Muscle layer of duodenum (tissue), 2 donors: Measurements from ENCODE around the gene FOSL1.
"Not testable (repeated sequence)": the region's sequence is repeated elsewhere in the genome, so short reads cannot be mapped to it uniquely, and the experiment has no call there.

Experiments
- H3K27ac ChIP-seq: one replicate; pipeline ENCODE4 v1.7.0; 2013; ENCODE audit warnings: mild to moderate bottlenecking, low read length
- H3K27me3 ChIP-seq: one replicate; pipeline ENCODE4 v1.7.0; 2013; ENCODE audit warnings: low read depth, mild to moderate bottlenecking, control low read depth, low read length
- H3K36me3 ChIP-seq, 2 donors: one replicate each; pipeline ENCODE4 v1.7.0; 2013; ENCODE audit warnings: low read length in 2 of 2, control low read depth in 1 of 2, mild to moderate bottlenecking in 1 of 2; ENCODE audit not compliant: insufficient read depth in 2 of 2, control insufficient read depth in 1 of 2
- H3K4me1 ChIP-seq, 2 donors: one replicate each; pipeline ENCODE4 v1.7.0; 2013; ENCODE audit warnings: low read length in 2 of 2, mild to moderate bottlenecking in 2 of 2, control low read depth in 1 of 2, moderate library complexity in 1 of 2; ENCODE audit not compliant: insufficient read depth in 2 of 2, control insufficient read depth in 1 of 2
- H3K4me3 ChIP-seq, 2 donors: one replicate each; pipeline ENCODE4 v1.7.0; 2013; ENCODE audit warnings: low read length in 2 of 2, low read depth in 1 of 2, mild to moderate bottlenecking in 1 of 2
- H3K9me3 ChIP-seq, 2 donors: one replicate each; pipeline ENCODE4 v1.7.0; 2013; ENCODE audit warnings: low read length in 2 of 2, control low read depth in 1 of 2, mild to moderate bottlenecking in 1 of 2; ENCODE audit not compliant: control insufficient read depth in 1 of 2
- donor health status: healthy.

FOSL1 gene

GRCh38 chr11:65851811-65852507 lies 48.2 kb downstream of the FOSL1 start:
- Histone ChIP-seq H3K27me3 (no peaks in the 10 kb centered on the region), H3K4me3 (no peak overlapping the region), H3K9me3 (peaks cover 0 to 2% of the 10 kb centered on the region in 2 donors), H3K36me3 (peaks cover 31 to 59% of the 10 kb centered on the region in 2 donors), H3K4me1 (peaks cover 0 to 19% of the 10 kb centered on the region in 2 donors), H3K27ac (no peak overlapping the region)

GRCh38 chr11:65851083-65851579 lies 49.1 kb downstream of the FOSL1 start:
- Histone ChIP-seq H3K4me3 (no peak overlapping the region), H3K9me3 (peaks cover 0 to 2% of the 10 kb centered on the region in 2 donors), H3K27ac (no peak overlapping the region), H3K36me3 (peaks cover 31 to 58% of the 10 kb centered on the region in 2 donors), H3K27me3 (no peaks in the 10 kb centered on the region), H3K4me1 (peaks cover 0 to 12% of the 10 kb centered on the region in 2 donors)

- Histone ChIP-seq H3K4me1 (peaks cover 0 to 5% of the 10 kb centered on the region in 2 donors), H3K4me3 (no peak overlapping the region), H3K27ac (no peak overlapping the region), H3K27me3 (no peaks in the 10 kb centered on the region), H3K9me3 (peaks cover 0 to 2% of the 10 kb centered on the region in 2 donors), H3K36me3 (peaks cover 25 to 51% of the 10 kb centered on the region in 2 donors)
These were observed 49.7 kb downstream of the FOSL1 start for GRCh38 chr11:65850217-65851082.

- H3K36me3 ChIP-seq, result peaks cover 19 to 44% of the 10 kb centered on the region in 2 donors
- no peak overlapping the region for H3K4me3 ChIP-seq
- H3K27me3 ChIP-seq, result no peaks in the 10 kb centered on the region
- H3K27ac ChIP-seq, result no peak overlapping the region
- no peaks in the 10 kb centered on the region for H3K4me1 ChIP-seq
- peaks cover 0 to 2% of the 10 kb centered on the region in 2 donors for H3K9me3 ChIP-seq
These were observed 50.4 kb downstream of the FOSL1 start for GRCh38 chr11:65849771-65850216.

- Histone ChIP-seq H3K4me1 (no peaks in the 10 kb centered on the region), H3K9me3 (peaks cover 0 to 2% of the 10 kb centered on the region in 2 donors), H3K36me3 (peaks cover 14 to 40% of the 10 kb centered on the region in 2 donors), H3K4me3 (no peak overlapping the region), H3K27ac (no peak overlapping the region), H3K27me3 (no peaks in the 10 kb centered on the region)
These were observed 50.8 kb downstream of the FOSL1 start for GRCh38 chr11:65849366-65849765.

- not testable (repeated sequence) for H3K27ac ChIP-seq, H3K4me1 ChIP-seq, H3K9me3 ChIP-seq, H3K27me3 ChIP-seq, H3K4me3 ChIP-seq
- H3K36me3 ChIP-seq, result peaks cover 8 to 33% of the 10 kb centered on the region in 2 donors
These were observed 51.5 kb downstream of the FOSL1 start for GRCh38 chr11:65848693-65849092.

- H3K36me3 ChIP-seq, result peaks cover 0 to 24% of the 10 kb centered on the region in 2 donors
- no peak overlapping the region for H3K4me3 ChIP-seq
- H3K4me1 ChIP-seq, result no peaks in the 10 kb centered on the region
- peaks cover 0 to 2% of the 10 kb centered on the region in 2 donors for H3K9me3 ChIP-seq
- no peak overlapping the region for H3K27ac ChIP-seq
- no peaks in the 10 kb centered on the region for H3K27me3 ChIP-seq
These were observed 52.4 kb downstream of the FOSL1 start for GRCh38 chr11:65847746-65848145.

GRCh38 chr11:65844231-65844872 lies 55.8 kb downstream of the FOSL1 start:
- Histone ChIP-seq H3K27me3 (no peaks in the 10 kb centered on the region), H3K36me3 (no peaks in the 10 kb centered on the region), H3K4me1 (no peaks in the 10 kb centered on the region), H3K4me3 (no peak overlapping the region), H3K9me3 (no peaks in the 10 kb centered on the region), H3K27ac (no peak overlapping the region)

GRCh38 chr11:65843811-65844210 lies 56.4 kb downstream of the FOSL1 start:
- no peak overlapping the region for H3K4me3 ChIP-seq
- no peaks in the 10 kb centered on the region for H3K9me3 ChIP-seq
- no peaks in the 10 kb centered on the region for H3K4me1 ChIP-seq
- H3K36me3 ChIP-seq, result no peaks in the 10 kb centered on the region
- H3K27ac ChIP-seq, result no peak overlapping the region
- no peaks in the 10 kb centered on the region for H3K27me3 ChIP-seq

- H3K27me3 ChIP-seq, result no peaks in the 10 kb centered on the region
- H3K36me3 ChIP-seq, result no peaks in the 10 kb centered on the region
- no peaks in the 10 kb centered on the region for H3K4me1 ChIP-seq
- no peak overlapping the region for H3K4me3 ChIP-seq
- H3K9me3 ChIP-seq, result no peaks in the 10 kb centered on the region
- no peak overlapping the region for H3K27ac ChIP-seq
These were observed 58.0 kb downstream of the FOSL1 start for GRCh38 chr11:65842144-65842543.
